ENCODE data around the gene TMEM203. TPM values are rescaled to one million over a fixed set of nuclear protein-coding genes. Genes with fewer than 3 reads are reported as not detected.
A peak's percentile ranks its signal among the peaks of the same experiment; 100 is the strongest.

Gene TMEM203
- total and polyA plus RNA-seq, 2 of the 13 experiments (the other 11 are each of a cell fraction or from before 2014, with no cell fraction given): 23.4 to 36.7 TPM

GRCh38 chr9:137162505-137163364, 42.7 kb downstream of the TMEM203 start (continued):
- TF ChIP-seq ZNF563 (CRISPR knock-in tag; IDR thresholded peaks at IDR 0.05) (no peak), GPN1 (CRISPR knock-in tag; IDR thresholded peaks at IDR 0.05; ENCODE audit: borderline replicate concordance) (no peak), SAP130 (CRISPR knock-in tag; IDR thresholded peaks at IDR 0.05; ENCODE audit: low read depth) (peak; percentile 12; the same call in 1 of the 2 replicates), KDM2A (CRISPR knock-in tag; IDR thresholded peaks at IDR 0.05; ENCODE audit: borderline replicate concordance, low read depth) (0 out of 2 replicates have a peak, but pooled peaks have one; percentile 25), ATF1 (CRISPR knock-in tag; IDR thresholded peaks at IDR 0.05) (no peak), ISX (CRISPR knock-in tag; conservative IDR thresholded peaks at IDR 0.05) (no peak), PTBP1 (IDR thresholded peaks at IDR 0.05; ENCODE audit: low read depth, low read length, poor library complexity, severe bottlenecking) (no peak), ZBTB38 (CRISPR knock-in tag; IDR thresholded peaks at IDR 0.05) (no peak), CERS6 (CRISPR knock-in tag; IDR thresholded peaks at IDR 0.05) (no peak), ZNF256 (CRISPR knock-in tag; conservative IDR thresholded peaks at IDR 0.05) (no peak), ZZZ3 (CRISPR knock-in tag; IDR thresholded peaks at IDR 0.05; ENCODE audit: borderline replicate concordance) (no peak), CREBL2 (CRISPR knock-in tag; IDR thresholded peaks at IDR 0.05; ENCODE audit: borderline replicate concordance) (peak; percentile 38; the same call in 1 of the 2 replicates), STAT6 (CRISPR knock-in tag; IDR thresholded peaks at IDR 0.05; ENCODE audit: borderline replicate concordance) (no peak), NR2F1 (CRISPR knock-in tag; IDR thresholded peaks at IDR 0.05) (no peak)
- TF ChIP-seq, protein P1, sequence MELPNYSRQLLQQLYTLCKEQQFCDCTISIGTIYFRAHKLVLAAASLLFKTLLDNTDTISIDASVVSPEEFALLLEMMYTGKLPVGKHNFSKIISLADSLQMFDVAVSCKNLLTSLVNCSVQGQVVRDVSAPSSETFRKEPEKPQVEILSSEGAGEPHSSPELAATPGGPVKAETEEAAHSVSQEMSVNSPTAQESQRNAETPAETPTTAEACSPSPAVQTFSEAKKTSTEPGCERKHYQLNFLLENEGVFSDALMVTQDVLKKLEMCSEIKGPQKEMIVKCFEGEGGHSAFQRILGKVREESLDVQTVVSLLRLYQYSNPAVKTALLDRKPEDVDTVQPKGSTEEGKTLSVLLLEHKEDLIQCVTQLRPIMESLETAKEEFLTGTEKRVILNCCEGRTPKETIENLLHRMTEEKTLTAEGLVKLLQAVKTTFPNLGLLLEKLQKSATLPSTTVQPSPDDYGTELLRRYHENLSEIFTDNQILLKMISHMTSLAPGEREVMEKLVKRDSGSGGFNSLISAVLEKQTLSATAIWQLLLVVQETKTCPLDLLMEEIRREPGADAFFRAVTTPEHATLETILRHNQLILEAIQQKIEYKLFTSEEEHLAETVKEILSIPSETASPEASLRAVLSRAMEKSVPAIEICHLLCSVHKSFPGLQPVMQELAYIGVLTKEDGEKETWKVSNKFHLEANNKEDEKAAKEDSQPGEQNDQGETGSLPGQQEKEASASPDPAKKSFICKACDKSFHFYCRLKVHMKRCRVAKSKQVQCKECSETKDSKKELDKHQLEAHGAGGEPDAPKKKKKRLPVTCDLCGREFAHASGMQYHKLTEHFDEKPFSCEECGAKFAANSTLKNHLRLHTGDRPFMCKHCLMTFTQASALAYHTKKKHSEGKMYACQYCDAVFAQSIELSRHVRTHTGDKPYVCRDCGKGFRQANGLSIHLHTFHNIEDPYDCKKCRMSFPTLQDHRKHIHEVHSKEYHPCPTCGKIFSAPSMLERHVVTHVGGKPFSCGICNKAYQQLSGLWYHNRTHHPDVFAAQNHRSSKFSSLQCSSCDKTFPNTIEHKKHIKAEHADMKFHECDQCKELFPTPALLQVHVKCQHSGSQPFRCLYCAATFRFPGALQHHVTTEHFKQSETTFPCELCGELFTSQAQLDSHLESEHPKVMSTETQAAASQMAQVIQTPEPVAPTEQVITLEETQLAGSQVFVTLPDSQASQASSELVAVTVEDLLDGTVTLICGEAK (IDR thresholded peaks at IDR 0.05): no peak
- TF ChIP-seq, protein P1 (CRISPR knock-in tag; IDR thresholded peaks at IDR 0.05): no peak
